Lower leg skin (tissue), 4 donors: Measurements from ENCODE around the gene CHPT1. TPM values are rescaled to one million over a fixed set of nuclear protein-coding genes. Genes with fewer than 3 reads are reported as not detected.
"Not testable (repeated sequence)": the region's sequence is repeated elsewhere in the genome, so short reads cannot be mapped to it uniquely, and the experiment has no call there.

ENCODE experiments used
- DNase-seq, 2 donors: peaks; one replicate each; pipeline ENCODE4 v3.0.0-alpha.2; 2019; ENCODE audit warnings: low spot score in 2 of 2
- H3K4me3 ChIP-seq: fragments of 200-600 bp; sonication (generic); 2 replicates; pipeline ENCODE4 v1.5.1; 2017; ENCODE audit warnings: mild to moderate bottlenecking, low read depth; ENCODE audit not compliant: poor library complexity, severe bottlenecking
- CTCF ChIP-seq, 3 donors: fragments of 450-650 bp; IDR thresholded peaks; one replicate each; pipeline ENCODE4 v1.5.1; 2016; ENCODE audit warnings: antibody characterized with exemption in 3 of 3, mild to moderate bottlenecking in 3 of 3, moderate library complexity in 2 of 3
- POLR2A ChIP-seq, 2 donors: fragments of 450-650 bp; IDR thresholded peaks; one replicate each; pipeline ENCODE4 v1.6.1; 2016 to 2017; ENCODE audit warnings: antibody characterized with exemption in 2 of 2, mild to moderate bottlenecking in 1 of 2, moderate library complexity in 1 of 2
- WGBS, 2 donors: methylation state at CpG; one replicate each; pipeline ENCODE4 v1.1.5; 2018; 5-methylcytosine and 5-hydroxymethylcytosine counted together
- intact Hi-C: fragments of 100-400 bp; cut with DNase I; formaldehyde crosslinking; loops from one replicate; pipeline ENCODE4 v1.15.0; 2023; ENCODE audit warnings: low total_unique reads
- total RNA-seq, 4 donors: library from RNA; depleted of rRNA; stranded (reverse); fragments of >200 nt; gene quantifications; one replicate each; pipeline ENCODE4 v1.1.0, GENCODE V29; 2016

CHPT1 gene
- total RNA-seq, 4 donors from 2014 or later, result 56.8 to 121 (median 75.1) TPM

DNA sequence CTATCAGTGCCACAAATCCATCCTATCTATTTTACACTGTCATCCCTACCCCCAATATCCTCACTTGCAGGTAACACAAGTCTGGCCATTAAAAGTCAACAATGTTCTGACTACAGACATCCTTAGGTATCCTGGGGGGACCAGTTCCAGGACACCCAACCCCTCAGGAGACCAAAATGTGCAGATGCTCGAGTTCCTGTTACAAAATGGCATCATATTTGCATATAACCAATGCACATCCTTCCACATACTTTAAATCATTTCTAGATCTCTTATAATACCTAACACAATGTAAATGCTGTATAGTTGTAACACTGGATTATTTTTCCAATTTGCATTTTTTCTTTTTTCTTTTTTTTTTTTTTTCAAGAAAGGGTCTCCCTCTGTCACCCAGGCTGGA lies 34.9 kb downstream of the CHPT1 start:
- 93 to 100% methylated on average over 1 of the region's 1 CpG for WGBS, 2 donors
- TF ChIP-seq CTCF (IDR thresholded peaks at IDR 0.05), result no peak
- no peak for TF ChIP-seq POLR2A (IDR thresholded peaks at IDR 0.05)
- intact Hi-C loops, result no loop called here
- no peak overlapping the region for H3K4me3 ChIP-seq
- DNase-seq, result no peak

- 65 to 77% methylated on average over 2 of the region's 2 CpGs for WGBS, 2 donors
- no peak overlapping the region for H3K4me3 ChIP-seq
- no peak for DNase-seq
- intact Hi-C loops, result no loop called here
- TF ChIP-seq POLR2A (IDR thresholded peaks at IDR 0.05), result no peak
- no peak for TF ChIP-seq CTCF (IDR thresholded peaks at IDR 0.05)
Observed at GRCh38 chr12:101733166-101733565, 35.7 kb downstream of the CHPT1 start.

- H3K4me3 ChIP-seq, intact Hi-C loops, DNase-seq: not testable (repeated sequence)
- 92 to 94% methylated on average over 5 of the region's 5 CpGs for WGBS, 2 donors
Observed at GRCh38 chr12:101734482-101734881, 37.0 kb downstream of the CHPT1 start.

- 91 to 93% methylated on average over 6 of the region's 6 CpGs for WGBS, 2 donors
- TF ChIP-seq CTCF (IDR thresholded peaks at IDR 0.05) (no peak), POLR2A (IDR thresholded peaks at IDR 0.05) (no peak)
- intact Hi-C loops, result no loop called here
- no peak overlapping the region for H3K4me3 ChIP-seq
- no peak for DNase-seq
Observed at GRCh38 chr12:101737476-101737875, 40.0 kb downstream of the CHPT1 start.

DNA sequence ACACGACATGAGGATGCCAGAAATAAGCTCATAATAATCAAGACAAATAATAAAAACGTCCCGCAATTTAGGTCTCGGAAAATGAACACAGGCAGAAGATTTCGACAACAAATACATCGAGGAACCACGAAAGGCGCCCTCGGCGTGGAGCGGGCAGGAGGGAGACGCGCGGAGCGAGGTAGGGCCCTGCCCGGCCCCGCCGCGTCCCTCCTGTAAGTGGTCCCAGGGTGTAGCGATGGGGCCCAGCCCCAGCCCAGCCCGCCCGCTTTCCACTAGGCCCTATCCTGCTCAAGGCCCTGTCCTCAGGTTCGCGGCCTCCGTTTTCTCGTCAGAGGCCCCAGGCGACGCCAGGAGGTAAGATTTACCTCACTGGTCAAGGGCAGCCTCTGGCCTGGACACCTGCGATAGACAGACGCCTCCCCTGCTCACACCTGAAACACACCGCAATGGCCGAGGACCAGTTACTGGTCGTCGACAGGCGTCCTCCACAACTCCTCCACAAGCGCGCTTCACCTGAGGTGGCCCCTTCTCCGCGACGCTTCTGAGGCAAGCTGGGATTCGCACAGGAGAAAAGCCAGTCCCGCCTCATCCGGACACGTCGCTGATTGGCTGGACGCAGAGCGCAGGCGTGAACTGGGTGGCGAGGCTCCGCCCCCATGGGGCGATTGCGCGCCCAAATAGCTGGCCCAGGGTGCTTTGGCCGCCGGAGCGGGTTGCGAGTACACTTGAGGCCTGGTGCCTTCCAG lies 41.7 kb downstream of the CHPT1 start, which contains the start of gene SYCP3:
SYCP3 (minus strand) TSS at position 543 of the 746 bp plus-strand sequence. CDS start 1,527 bp downstream, outside the sequence.
- intact Hi-C loops, result no loop called here
- WGBS, 2 donors, result 97% methylated on average over 57 of the region's 57 CpGs
- no peak within 1 kb of the TSS for H3K4me3 ChIP-seq

DNA sequence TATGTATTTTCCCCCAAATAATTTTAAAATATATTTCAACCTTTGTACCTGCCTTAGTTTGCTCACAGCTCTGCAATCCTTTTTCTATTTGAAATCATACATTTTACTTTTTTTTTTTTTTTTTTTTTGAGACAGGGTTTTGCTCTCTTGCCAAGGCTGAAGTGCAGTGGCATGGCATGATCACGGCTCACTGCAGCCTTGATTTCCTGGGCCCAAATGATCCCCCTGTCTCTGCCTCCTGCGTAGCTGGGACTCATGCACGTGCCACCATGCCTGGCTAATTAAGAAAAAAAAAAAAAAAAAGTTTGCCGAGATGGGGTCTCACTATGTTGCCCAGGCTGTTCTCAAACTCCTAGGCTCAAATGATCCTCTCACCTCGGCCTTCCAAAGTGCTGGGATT lies 43.1 kb downstream of the CHPT1 start:
- no peak for DNase-seq
- intact Hi-C loops, result no loop called here
- TF ChIP-seq CTCF (IDR thresholded peaks at IDR 0.05) (no peak), POLR2A (IDR thresholded peaks at IDR 0.05) (no peak)
- WGBS, 2 donors, result 74 to 81% methylated on average over 5 of the region's 5 CpGs
- no peak overlapping the region for H3K4me3 ChIP-seq

More for the DNA sequence above, 41.7 kb downstream of the CHPT1 start, which contains the start of gene SYCP3:
- no peak for DNase-seq
- TF ChIP-seq CTCF (IDR thresholded peaks at IDR 0.05) (no peak), POLR2A (IDR thresholded peaks at IDR 0.05) (no peak)
